Lung (tissue), 12 donors: ENCODE data around the gene ENTPD2. TPM values are rescaled to one million over a fixed set of nuclear protein-coding genes. Genes with fewer than 3 reads are reported as not detected.

ENCODE experiments used
- ATAC-seq: fragments of 200-7000 bp; cut with Tn5 transposase; one replicate; pipeline ENCODE4 v1.9.1; 2020; ENCODE audit warnings: moderate number of reproducible peaks; ENCODE audit not compliant: insufficient read depth, low FRiP score
- DNase-seq, 3 donors: peaks; one replicate each; pipeline ENCODE4 v3.0.0-alpha.2; 2013 to 2017
- H3K27ac ChIP-seq, 2 donors: one replicate each; pipeline ENCODE4 v1.5.1; 2013; ENCODE audit warnings: mild to moderate bottlenecking in 2 of 2, moderate library complexity in 2 of 2, control low read depth in 1 of 2, inconsistent platforms in 1 of 2, low read depth in 1 of 2, low read length in 1 of 2
- H3K27me3 ChIP-seq, 3 donors: one replicate each; pipeline ENCODE4 v1.5.1; 2013; ENCODE audit warnings: low read length in 2 of 3; ENCODE audit not compliant: control insufficient read depth in 3 of 3, insufficient read depth in 3 of 3
- H3K36me3 ChIP-seq, 4 donors: one replicate each; pipeline ENCODE4 v1.5.1; 2013; ENCODE audit warnings: low read length in 4 of 4, mild to moderate bottlenecking in 1 of 4, moderate library complexity in 1 of 4; ENCODE audit not compliant: control insufficient read depth in 4 of 4, insufficient read depth in 4 of 4
- H3K4me1 ChIP-seq, 5 donors: one replicate each; pipeline ENCODE4 v1.5.1; 2013; ENCODE audit warnings: low read length in 5 of 5, mild to moderate bottlenecking in 2 of 5, moderate library complexity in 1 of 5; ENCODE audit not compliant: control insufficient read depth in 5 of 5, insufficient read depth in 5 of 5
- H3K4me3 ChIP-seq: one replicate; pipeline ENCODE4 v1.5.1; 2013; ENCODE audit warnings: mild to moderate bottlenecking, control low read depth, moderate library complexity
- H3K9ac ChIP-seq, 2 donors: one replicate each; pipeline ENCODE4 v1.5.1; 2013; ENCODE audit warnings: low read length in 2 of 2, control low read depth in 1 of 2; ENCODE audit not compliant: insufficient read depth in 1 of 2
- H3K9me3 ChIP-seq, 4 donors: one replicate each; pipeline ENCODE4 v1.5.1; 2013; ENCODE audit warnings: low read length in 3 of 4, mild to moderate bottlenecking in 1 of 4, moderate library complexity in 1 of 4; ENCODE audit not compliant: control insufficient read depth in 4 of 4, insufficient read depth in 3 of 4
- WGBS, 2 donors: extraction: QIAGEN DNeasy Blood & Tissue Kit; methylation state at CpG; one replicate each; pipeline ENCODE4 v1.1.7; 2013; 5-methylcytosine and 5-hydroxymethylcytosine counted together
- polyA plus RNA-seq, 2 donors: library from polyadenylated mRNA; stranded (reverse); fragments of 200-250 nt; gene quantifications; one replicate each; pipeline ENCODE4 v1.2.1, GENCODE V29; 2013
- total RNA-seq, 2 donors: library from RNA; depleted of rRNA in 1 of 2; stranded (reverse); fragments of >200 nt in 1 of 2; gene quantifications; one replicate each; pipeline ENCODE4 v1.2.1, GENCODE V29; 2014 to 2021
- TF ChIP-seq, protein P1 (sequence below): IDR thresholded peaks from 2 replicates; pipeline ENCODE4 v1.5.1; 2012; ENCODE audit warnings: mild to moderate bottlenecking; ENCODE audit errors: control extremely low read depth, extremely low read depth
- donor health status: control.
- donor health status: control.
- donor health status: Bipolar disorder and iron deficiency.
- donor health status: healthy.
- donor health status: DM: yes; HTN: yes; CAD: no.

Gene ENTPD2
- total and polyA plus RNA-seq, 4 donors, result 0.39 to 3.2 (median 1.2) TPM

DNA sequence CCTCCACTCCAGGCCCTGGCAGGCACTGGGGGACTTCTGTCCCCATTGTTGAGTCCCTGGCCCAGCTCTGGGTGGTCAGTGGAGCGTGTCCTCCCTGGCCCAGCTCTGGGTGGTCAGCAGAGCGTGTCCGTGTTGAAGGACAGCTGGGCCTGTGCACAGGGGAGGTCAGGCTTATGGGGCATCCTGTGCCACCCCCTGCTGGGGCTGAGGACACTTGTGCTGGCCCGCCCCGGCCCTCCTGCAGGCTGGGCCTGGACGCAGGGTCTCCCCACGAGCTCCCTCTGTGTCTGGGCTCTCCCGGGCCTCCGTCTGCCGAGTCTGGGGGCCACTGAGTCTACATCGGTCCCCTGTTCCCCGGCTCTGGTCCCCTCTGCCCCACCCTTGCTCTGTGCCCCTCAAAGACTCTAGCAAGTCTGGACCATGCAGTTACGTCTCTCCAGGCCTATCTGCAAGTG lies 46.0 kb downstream of the ENTPD2 start:
- Histone ChIP-seq H3K4me1 (peaks cover 0 to 6% (median 0%) of the 10 kb centered on the region in 5 donors), H3K4me3 (no peak overlapping the region), H3K9me3 (peaks cover 0 to 2% (median 0%) of the 10 kb centered on the region in 4 donors), H3K9ac (no peak overlapping the region), H3K27ac (no peak overlapping the region), H3K27me3 (no peaks in the 10 kb centered on the region), H3K36me3 (peaks cover 0 to 30% (median 5%) of the 10 kb centered on the region in 4 donors)
- 88 to 91% methylated on average over 11 to 13 of the region's 13 CpGs for WGBS, 2 donors
- no peak for DNase-seq
- no peak for ATAC-seq
- TF ChIP-seq, protein P1, sequence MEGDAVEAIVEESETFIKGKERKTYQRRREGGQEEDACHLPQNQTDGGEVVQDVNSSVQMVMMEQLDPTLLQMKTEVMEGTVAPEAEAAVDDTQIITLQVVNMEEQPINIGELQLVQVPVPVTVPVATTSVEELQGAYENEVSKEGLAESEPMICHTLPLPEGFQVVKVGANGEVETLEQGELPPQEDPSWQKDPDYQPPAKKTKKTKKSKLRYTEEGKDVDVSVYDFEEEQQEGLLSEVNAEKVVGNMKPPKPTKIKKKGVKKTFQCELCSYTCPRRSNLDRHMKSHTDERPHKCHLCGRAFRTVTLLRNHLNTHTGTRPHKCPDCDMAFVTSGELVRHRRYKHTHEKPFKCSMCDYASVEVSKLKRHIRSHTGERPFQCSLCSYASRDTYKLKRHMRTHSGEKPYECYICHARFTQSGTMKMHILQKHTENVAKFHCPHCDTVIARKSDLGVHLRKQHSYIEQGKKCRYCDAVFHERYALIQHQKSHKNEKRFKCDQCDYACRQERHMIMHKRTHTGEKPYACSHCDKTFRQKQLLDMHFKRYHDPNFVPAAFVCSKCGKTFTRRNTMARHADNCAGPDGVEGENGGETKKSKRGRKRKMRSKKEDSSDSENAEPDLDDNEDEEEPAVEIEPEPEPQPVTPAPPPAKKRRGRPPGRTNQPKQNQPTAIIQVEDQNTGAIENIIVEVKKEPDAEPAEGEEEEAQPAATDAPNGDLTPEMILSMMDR, result no peak

DNA sequence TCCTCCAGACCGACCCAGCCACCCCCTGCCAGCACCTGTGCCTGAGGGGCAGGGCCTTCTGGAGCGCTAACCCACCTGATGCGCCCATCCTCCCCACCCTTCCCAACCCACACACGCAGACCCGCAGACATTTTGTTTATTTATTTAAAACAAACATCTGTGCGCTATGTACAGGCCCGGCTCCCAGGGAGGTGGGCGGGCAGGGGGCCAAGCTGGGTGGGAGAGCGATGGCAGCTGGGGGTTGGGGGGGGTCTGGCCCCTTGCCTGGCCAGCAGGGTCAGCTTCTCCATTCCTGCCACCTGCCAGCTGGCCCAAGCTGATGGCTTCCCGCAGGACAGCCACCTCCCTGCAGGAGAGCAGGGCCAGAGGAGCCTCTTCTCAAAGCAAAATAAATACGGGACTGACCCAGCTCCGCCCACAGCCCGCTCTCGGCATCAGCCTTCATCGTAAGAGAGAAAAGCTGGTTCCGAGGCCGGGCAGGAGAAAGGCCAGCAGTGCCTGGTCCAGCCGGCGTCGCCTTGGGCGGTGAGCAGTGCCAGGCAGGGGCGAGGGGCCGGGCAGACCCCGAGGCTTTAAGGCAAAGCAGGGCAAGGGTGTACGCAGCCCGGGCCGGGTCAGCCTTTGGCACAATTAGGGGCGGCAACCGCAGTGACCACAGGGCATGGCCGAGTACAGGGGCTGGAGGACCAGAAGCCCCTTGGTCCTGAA lies 46.6 kb downstream of the ENTPD2 start:
- Histone ChIP-seq H3K9ac (no peak overlapping the region), H3K36me3 (peaks cover 0 to 25% (median 3%) of the 10 kb centered on the region in 4 donors), H3K4me1 (peaks cover 0 to 6% (median 0%) of the 10 kb centered on the region in 5 donors), H3K27ac (no peak overlapping the region), H3K9me3 (peaks cover 0 to 2% (median 0%) of the 10 kb centered on the region in 4 donors), H3K4me3 (no peak overlapping the region), H3K27me3 (no peaks in the 10 kb centered on the region)
- ATAC-seq (no peak), DNase-seq (peak; percentile 49 to 74 (median 59))
- 65 to 75% methylated on average over 30 of the region's 30 CpGs for WGBS, 2 donors
- TF ChIP-seq, protein P1, result no peak

GRCh38 chr9:137006116-137007003 lies 47.5 kb downstream of the ENTPD2 start:
- H3K4me1 ChIP-seq, result peaks cover 0 to 6% (median 0%) of the 10 kb centered on the region in 5 donors
- WGBS, 2 donors, result 56 to 68% methylated on average over 24 of the region's 24 CpGs
- H3K36me3 ChIP-seq, result peaks cover 0 to 16% (median 3%) of the 10 kb centered on the region in 4 donors
- H3K4me3 ChIP-seq, result no peak overlapping the region
- H3K9ac ChIP-seq, result no peak overlapping the region
- TF ChIP-seq, protein P1, result no peak
- peaks cover 0 to 2% (median 0%) of the 10 kb centered on the region in 4 donors for H3K9me3 ChIP-seq
- DNase-seq (no peak), ATAC-seq (no peak)
- no peak overlapping the region for H3K27ac ChIP-seq
- H3K27me3 ChIP-seq, result no peaks in the 10 kb centered on the region
